CD14-positive monocyte (primary cell): ENCODE results near the gene SLC17A4. TPM values are rescaled to one million over a fixed set of nuclear protein-coding genes. Genes with fewer than 3 reads are reported as not detected.

ENCODE experiments used
- DNase-seq, 3 donors: peaks; one replicate each; pipeline ENCODE4 v3.0.0-alpha.2; 2011 to 2022
- H2AFZ ChIP-seq: 2 replicates; pipeline ENCODE4 v1.6.0; 2012; ENCODE audit warnings: mild to moderate bottlenecking, low read depth, low read length, inconsistent platforms; ENCODE audit not compliant: insufficient read depth, poor library complexity, severe bottlenecking
- H3K27ac ChIP-seq, 2 donors: 1 replicate in 1 of 2; 2 replicates in 1 of 2; pipeline ENCODE4 v1.5.1; 2012 to 2013; ENCODE audit warnings: low read length in 2 of 2, control low read depth in 1 of 2, inconsistent platforms in 1 of 2, low read depth in 1 of 2, mild to moderate bottlenecking in 1 of 2
- H3K27me3 ChIP-seq, 2 donors: one replicate each; pipeline versions ENCODE4 v1.6.0 to v1.6.1; 2011 to 2013; ENCODE audit warnings: low read length in 2 of 2; ENCODE audit not compliant: control insufficient read depth in 2 of 2, insufficient read depth in 2 of 2
- H3K36me3 ChIP-seq, 2 donors: replicated peaks in 1 of 2; 1 replicate in 1 of 2; 2 replicates in 1 of 2; pipeline versions ENCODE4 v1.5.1 to v1.6.1; 2012 to 2013; ENCODE audit warnings: low read length in 2 of 2, control low read depth in 1 of 2, inconsistent platforms in 1 of 2, mild to moderate bottlenecking in 1 of 2; ENCODE audit not compliant: insufficient read depth in 2 of 2, control insufficient read depth in 1 of 2
- H3K4me1 ChIP-seq, 2 donors: 1 replicate in 1 of 2; 2 replicates in 1 of 2; pipeline versions ENCODE4 v1.5.1 to v1.6.1; 2012 to 2013; ENCODE audit warnings: low read length in 2 of 2, control low read depth in 1 of 2, inconsistent platforms in 1 of 2, mild to moderate bottlenecking in 1 of 2, moderate library complexity in 1 of 2; ENCODE audit not compliant: insufficient read depth in 2 of 2, control insufficient read depth in 1 of 2
- H3K4me2 ChIP-seq: replicated peaks from 2 replicates; pipeline ENCODE3; 2012; ENCODE audit warnings: low read length, moderate library complexity, mild to moderate bottlenecking; ENCODE audit not compliant: poor library complexity, severe bottlenecking; ENCODE audit errors: extremely low read depth
- H3K4me3 ChIP-seq, 3 experiments: fragments of 200-600 bp in 1 of 3; sonication (generic) in 1 of 3; replicated peaks in 1 of 3; 1 replicate in 2 of 3; 2 replicates in 1 of 3; pipeline ENCODE4 v1.5.1; 2011 to 2013; ENCODE audit warnings: low read length in 3 of 3, mild to moderate bottlenecking in 3 of 3, control low read depth in 2 of 3, low read depth in 2 of 3, inconsistent platforms in 1 of 3, moderate library complexity in 1 of 3
- H3K79me2 ChIP-seq: 2 replicates; pipeline ENCODE4 v1.6.0; 2012; ENCODE audit warnings: mild to moderate bottlenecking, control low read depth, inconsistent platforms, low read length, moderate library complexity; ENCODE audit not compliant: insufficient read depth
- H3K9ac ChIP-seq: 2 replicates; pipeline ENCODE4 v1.6.0; 2017; ENCODE audit warnings: low read length, mild to moderate bottlenecking; ENCODE audit not compliant: insufficient read depth, poor library complexity, severe bottlenecking
- H3K9me3 ChIP-seq, 2 donors: replicated peaks in 1 of 2; 1 replicate in 1 of 2; 2 replicates in 1 of 2; pipeline versions ENCODE4 v1.5.1 to v1.6.1; 2012 to 2013; ENCODE audit warnings: low read length in 2 of 2, control low read depth in 1 of 2; ENCODE audit not compliant: control insufficient read depth in 1 of 2, insufficient read depth in 1 of 2
- H4K20me1 ChIP-seq: 2 replicates; pipeline ENCODE4 v1.6.0; 2012; ENCODE audit warnings: mild to moderate bottlenecking, low read length, control low read depth, moderate library complexity; ENCODE audit not compliant: insufficient read depth
- H3K27ac Mint-ChIP-seq, 7 donors: one replicate each; pipeline ENCODE4 v1.8.0; 2020; ENCODE audit warnings: mild to moderate bottlenecking in 7 of 7, mixed read lengths in 7 of 7, moderate library complexity in 6 of 7, inconsistent platforms in 2 of 7
- H3K27me3 Mint-ChIP-seq, 3 donors: one replicate each; pipeline ENCODE4 v1.8.0; 2021 to 2022; ENCODE audit warnings: low read depth in 3 of 3, mild to moderate bottlenecking in 3 of 3, mixed read lengths in 3 of 3, moderate library complexity in 3 of 3, inconsistent platforms in 1 of 3
- H3K36me3 Mint-ChIP-seq, 2 donors: one replicate each; pipeline ENCODE4 v1.8.0; 2020; ENCODE audit warnings: mixed read lengths in 2 of 2, inconsistent platforms in 1 of 2, mild to moderate bottlenecking in 1 of 2
- H3K4me1 Mint-ChIP-seq: one replicate; pipeline ENCODE4 v1.8.0; 2020; ENCODE audit warnings: mild to moderate bottlenecking, mixed read lengths
- H3K4me3 Mint-ChIP-seq, 2 donors: one replicate each; pipeline ENCODE4 v1.8.0; 2020; ENCODE audit warnings: mild to moderate bottlenecking in 2 of 2, mixed read lengths in 2 of 2, moderate library complexity in 1 of 2
- H3K9me3 Mint-ChIP-seq, 7 donors: one replicate each; pipeline ENCODE4 v1.8.0; 2020 to 2022; ENCODE audit warnings: mixed read lengths in 7 of 7, mild to moderate bottlenecking in 6 of 7, moderate library complexity in 6 of 7, inconsistent platforms in 2 of 7
- CTCF ChIP-seq: fragments of 200-600 bp; IDR thresholded peaks from one replicate; pipeline ENCODE4 v1.8.0; 2022; ENCODE audit warnings: antibody characterized with exemption, mild to moderate bottlenecking
- WGBS: methylation state at CpG from one replicate; pipeline ENCODE4 v1.1.5; 2013; ENCODE audit warnings: missing lambda C conversion rate; ENCODE audit not compliant: insufficient coverage; 5-methylcytosine and 5-hydroxymethylcytosine counted together
- intact Hi-C, 2 donors: fragments of 100-400 bp; cut with micrococcal nuclease; formaldehyde crosslinking; loops; one replicate each; pipeline versions ENCODE4 v1.15.0 to v1.15.1; 2023
- polyA minus RNA-seq: library from RNA; depleted of rRNA, polyadenylated mRNA; stranded (reverse); fragments of >200 nt; gene quantifications from 2 replicates; pipeline ENCODE4 v1.2.3, GENCODE V29; 2012
- polyA plus RNA-seq, 3 donors: library from polyadenylated mRNA; depleted of rRNA in 1 of 3; unstranded in 2 of 3; stranded (reverse) in 1 of 3; fragments of 300-500 nt in 2 of 3; fragments of >200 nt in 1 of 3; fragmentation: Illumina TruSeq in 2 of 3; gene quantifications; 1 replicate in 2 of 3; 2 replicates in 1 of 3; pipeline ENCODE4 v1.2.3, GENCODE V29; 2012 to 2021
- total RNA-seq, 12 experiments: library from RNA in 1 of 12; stranded (reverse) in 1 of 12; fragments of 120-200 nt in 1 of 12; gene quantifications; one replicate each; pipeline ENCODE4 v1.2.4 and lab custom pipeline; 2013 to 2026; ENCODE audit warnings: mixed read lengths in 6 of 12, inconsistent platforms in 1 of 12

Gene SLC17A4
- total RNA-seq (2013), result not detected
- polyA plus RNA-seq, result not detected
- polyA minus RNA-seq, result not detected in 2 replicates
- total RNA-seq (lab: John Stamatoyannopoulos, UW), result 0 to 2.0 (median 0) reads per million in 11 experiments

- no peak for DNase-seq
- no peak within 1 kb of the TSS for H2AFZ ChIP-seq
- H3K27me3 Mint-ChIP-seq, result no peaks in the 10 kb centered on the region
- H3K4me1 Mint-ChIP-seq, result peaks cover 4% of the 10 kb centered on the region
- H3K36me3 ChIP-seq, result no peaks in the 10 kb centered on the region
- no peak within 1 kb of the TSS for H3K4me2 ChIP-seq
- no peaks in the 10 kb centered on the region for H3K9me3 ChIP-seq
- no peak within 1 kb of the TSS for H3K27ac ChIP-seq
- H3K27ac Mint-ChIP-seq, result no peak within 1 kb of the TSS
- H3K79me2 ChIP-seq, result no peaks in the 10 kb centered on the region
- H3K4me1 ChIP-seq, result peaks cover 0 to 5% of the 10 kb centered on the region in 2 donors
- no peaks in the 10 kb centered on the region for H3K9me3 Mint-ChIP-seq
- H3K9ac ChIP-seq, result no peak within 1 kb of the TSS
- no peaks in the 10 kb centered on the region for H3K27me3 ChIP-seq
- H4K20me1 ChIP-seq, result no peaks in the 10 kb centered on the region
- no peak for TF ChIP-seq CTCF
- H3K4me3 Mint-ChIP-seq, result no peak within 1 kb of the TSS
- no peaks in the 10 kb centered on the region for H3K36me3 Mint-ChIP-seq
- no peak within 1 kb of the TSS for H3K4me3 ChIP-seq
- intact Hi-C loops, result no loop called here
Observed at GRCh38 chr6:25754535-25754934, at the start of gene SLC17A4. TSS of gene SLC17A4 (plus strand) at chr6:25754742. CDS start at chr6:25761963, 7,221 bp downstream.

GRCh38 chr6:25706314-25707014 is 48.1 kb upstream of the SLC17A4 start:
- intact Hi-C loops, result no loop called here
- H3K27ac ChIP-seq, result no peak overlapping the region
- peaks cover 5% of the 10 kb centered on the region for H3K4me1 Mint-ChIP-seq
- H3K4me2 ChIP-seq, result no peak overlapping the region
- no peaks in the 10 kb centered on the region for H3K27me3 ChIP-seq
- no peaks in the 10 kb centered on the region for H3K36me3 Mint-ChIP-seq
- no peak overlapping the region for H2AFZ ChIP-seq
- H4K20me1 ChIP-seq, result no peaks in the 10 kb centered on the region
- no peak overlapping the region for H3K27ac Mint-ChIP-seq
- no peaks in the 10 kb centered on the region for H3K4me1 ChIP-seq
- no peak for TF ChIP-seq CTCF
- H3K79me2 ChIP-seq, result no peaks in the 10 kb centered on the region
- peaks cover 0 to 3% of the 10 kb centered on the region in 2 donors for H3K9me3 ChIP-seq
- H3K9me3 Mint-ChIP-seq, result peaks cover 0 to 8% (median 6%) of the 10 kb centered on the region in 7 donors
- H3K36me3 ChIP-seq, result no peaks in the 10 kb centered on the region
- H3K4me3 ChIP-seq, result no peak overlapping the region
- WGBS, result 82% methylated on average over 4 of the region's 6 CpGs
- H3K9ac ChIP-seq, result no peak overlapping the region
- H3K4me3 Mint-ChIP-seq, result no peak overlapping the region
- H3K27me3 Mint-ChIP-seq, result peaks cover 1 to 4% (median 3%) of the 10 kb centered on the region in 3 donors
- no peak for DNase-seq
